Psoas muscle (tissue), 8 donors: ENCODE measurements around the gene MYB. TPM values are rescaled to one million over a fixed set of nuclear protein-coding genes. Genes with fewer than 3 reads are reported as not detected.
"Not testable (repeated sequence)": the region's sequence is repeated elsewhere in the genome, so short reads cannot be mapped to it uniquely, and the experiment has no call there.

Source experiments
- ATAC-seq, 4 donors: fragments of 200-7000 bp; cut with Tn5 transposase; one replicate each; pipeline ENCODE4 v1.9.1; 2020; ENCODE audit warnings: moderate library complexity in 3 of 4, mild to moderate bottlenecking in 2 of 4
- DNase-seq, 2 donors: peaks; one replicate each; pipeline ENCODE4 v3.0.0-alpha.2; 2020
- H3K27ac ChIP-seq: fragments of 200-600 bp; one replicate; pipeline ENCODE4 v1.8.0; 2022
- H3K27me3 ChIP-seq, 3 donors: fragments of 200-600 bp in 1 of 3; one replicate each; pipeline versions ENCODE4 v1.6.1 to v1.8.0; 2013 to 2022; ENCODE audit warnings: low read length in 2 of 3, mild to moderate bottlenecking in 2 of 3, moderate library complexity in 1 of 3; ENCODE audit not compliant: insufficient read depth in 3 of 3
- H3K36me3 ChIP-seq, 2 donors: fragments of 200-600 bp in 1 of 2; one replicate each; pipeline versions ENCODE4 v1.6.1 to v1.8.0; 2013 to 2022; ENCODE audit warnings: low read depth in 1 of 2, mild to moderate bottlenecking in 1 of 2, moderate library complexity in 1 of 2; ENCODE audit not compliant: insufficient read depth in 1 of 2
- H3K4me1 ChIP-seq: fragments of 200-600 bp; one replicate; pipeline ENCODE4 v1.8.0; 2022
- H3K4me3 ChIP-seq: fragments of 200-600 bp; one replicate; pipeline ENCODE4 v1.8.0; 2022; ENCODE audit warnings: mild to moderate bottlenecking
- H3K9me3 ChIP-seq: fragments of 200-600 bp; one replicate; pipeline ENCODE4 v1.8.0; 2022
- CTCF ChIP-seq: fragments of 200-600 bp; IDR thresholded peaks from one replicate; pipeline ENCODE4 v1.8.0; 2022; ENCODE audit warnings: antibody characterized with exemption
- WGBS, 3 donors: extraction: QIAGEN DNeasy Blood & Tissue Kit; methylation state at CpG; one replicate each; pipeline versions ENCODE4 v1.1.6 to v1.1.7; 2013; 5-methylcytosine and 5-hydroxymethylcytosine counted together
- intact Hi-C, 2 donors: fragments of 100-400 bp; cut with DNase I; formaldehyde crosslinking; loops; one replicate each; pipeline versions ENCODE4 v1.11.0 to v1.14.2; 2022
- polyA plus RNA-seq, 3 donors: library from polyadenylated mRNA; stranded (reverse); fragments of 200-250 nt; gene quantifications; one replicate each; pipeline ENCODE4 v1.2.3, GENCODE V29; 2013
- total RNA-seq, 4 donors: library from RNA; stranded (reverse); fragmentation: NEBNext Ultra II Directional in 2 of 4; extraction: Animal tissue kit (Norgen Biotek cat#: 25700) in 2 of 4; gene quantifications; one replicate each; pipeline versions ENCODE4 v1.2.1 to v1.2.4, GENCODE V29; 2021 to 2023
- donor health status: healthy with polysubstance abuse.
- donor health status: DM: no; HTN: no; CAD: no; lungs with moderate emphysema.
- donor health status: Bipolar disorder and iron deficiency.
- donor health status: healthy.
- donor health status: DM: yes; HTN: yes; CAD: no.
- donor health status: DM: no; HTN: no; CAD: no.
- donor health status: DM: no; HTN: no; CAD: no.
- donor health status: DM: yes; HTN: yes; CAD: no.

The MYB gene
- total and polyA plus RNA-seq, 7 donors, result 0.04 to 0.28 (median 0.05) TPM; not detected in 3

GRCh38 chr6:135163440-135163738, 17.7 kb upstream of the MYB start:
- no peaks in the 10 kb centered on the region for H3K36me3 ChIP-seq
- no peak overlapping the region for H3K27ac ChIP-seq
- WGBS, 3 donors, result 78 to 88% (median 86%) methylated on average over 3 of the region's 3 CpGs
- ATAC-seq (no peak), DNase-seq (no peak)
- intact Hi-C loops, result no loop called here
- no peaks in the 10 kb centered on the region for H3K9me3 ChIP-seq
- H3K4me3 ChIP-seq, result no peak overlapping the region
- no peak for TF ChIP-seq CTCF
- H3K4me1 ChIP-seq, result no peaks in the 10 kb centered on the region
- H3K27me3 ChIP-seq, result peaks cover 0 to 4% (median 0%) of the 10 kb centered on the region in 3 donors

GRCh38 chr6:135164387-135164786, 16.7 kb upstream of the MYB start:
- H3K27ac ChIP-seq, H3K4me1 ChIP-seq, ATAC-seq, H3K36me3 ChIP-seq, H3K9me3 ChIP-seq, DNase-seq, H3K27me3 ChIP-seq, intact Hi-C loops, H3K4me3 ChIP-seq: not testable (repeated sequence)
- 88 to 91% (median 89%) methylated on average over 6 of the region's 6 CpGs for WGBS, 3 donors

- Histone ChIP-seq H3K4me1 (no peaks in the 10 kb centered on the region), H3K27me3 (peaks cover 0 to 4% (median 0%) of the 10 kb centered on the region in 3 donors), H3K36me3 (no peaks in the 10 kb centered on the region), H3K9me3 (no peaks in the 10 kb centered on the region), H3K4me3 (no peak overlapping the region), H3K27ac (no peak overlapping the region)
- TF ChIP-seq CTCF, result no peak
- ATAC-seq (no peak), DNase-seq (no peak)
- 68 to 85% (median 82%) methylated on average over 2 of the region's 2 CpGs for WGBS, 3 donors
- intact Hi-C loops, result no loop called here
Measured at GRCh38 chr6:135165031-135165430, 16.1 kb upstream of the MYB start.

GRCh38 chr6:135166515-135166914, 14.6 kb upstream of the MYB start:
- no peak for TF ChIP-seq CTCF
- Histone ChIP-seq H3K4me3 (no peak overlapping the region), H3K27ac (no peak overlapping the region), H3K4me1 (no peaks in the 10 kb centered on the region), H3K27me3 (no peaks in the 10 kb centered on the region), H3K36me3 (no peaks in the 10 kb centered on the region), H3K9me3 (no peaks in the 10 kb centered on the region)
- WGBS, 3 donors, result 92 to 94% (median 92%) methylated on average over 3 of the region's 3 CpGs
- intact Hi-C loops, result no loop called here
- DNase-seq (no peak), ATAC-seq (no peak)

GRCh38 chr6:135167617-135168016, 13.5 kb upstream of the MYB start:
- Histone ChIP-seq H3K27me3 (no peaks in the 10 kb centered on the region), H3K4me1 (no peaks in the 10 kb centered on the region), H3K9me3 (no peaks in the 10 kb centered on the region), H3K36me3 (no peaks in the 10 kb centered on the region), H3K27ac (no peak overlapping the region), H3K4me3 (no peak overlapping the region)
- ATAC-seq (no peak), DNase-seq (no peak)
- intact Hi-C loops, result no loop called here
- TF ChIP-seq CTCF, result no peak
- 51 to 64% (median 51%) methylated on average over 1 of the region's 1 CpG for WGBS, 3 donors
